IPS-20b (cell line): ENCODE measurements around the gene LRFN2.

Source experiments
- H3K27ac ChIP-seq: one replicate; pipeline ENCODE4 v1.5.1; 2013; ENCODE audit warnings: low read length
- H3K27me3 ChIP-seq: 2 replicates; pipeline ENCODE4 v1.6.1; 2013; ENCODE audit warnings: mild to moderate bottlenecking, low read length, inconsistent platforms; ENCODE audit not compliant: insufficient read depth
- H3K36me3 ChIP-seq: 2 replicates; pipeline ENCODE4 v1.6.1; 2013; ENCODE audit warnings: low read depth, mild to moderate bottlenecking, inconsistent platforms, low read length, moderate library complexity; ENCODE audit not compliant: insufficient read depth
- H3K4me1 ChIP-seq: 2 replicates; pipeline ENCODE4 v1.6.1; 2013; ENCODE audit warnings: mild to moderate bottlenecking, control low read depth, inconsistent platforms, low read length, moderate library complexity; ENCODE audit not compliant: insufficient read depth
- H3K4me3 ChIP-seq: 2 replicates; pipeline ENCODE4 v1.5.1; 2013; ENCODE audit warnings: mild to moderate bottlenecking, low read length, inconsistent platforms
- H3K9ac ChIP-seq: 2 replicates; pipeline ENCODE4 v1.6.1; 2013; ENCODE audit warnings: low read depth, mild to moderate bottlenecking, inconsistent platforms, low read length, moderate library complexity
- H3K9me3 ChIP-seq: 2 replicates; pipeline ENCODE4 v1.6.1; 2013; ENCODE audit warnings: mild to moderate bottlenecking, low read depth, low read length, inconsistent platforms; ENCODE audit not compliant: insufficient read depth

The LRFN2 gene

DNA sequence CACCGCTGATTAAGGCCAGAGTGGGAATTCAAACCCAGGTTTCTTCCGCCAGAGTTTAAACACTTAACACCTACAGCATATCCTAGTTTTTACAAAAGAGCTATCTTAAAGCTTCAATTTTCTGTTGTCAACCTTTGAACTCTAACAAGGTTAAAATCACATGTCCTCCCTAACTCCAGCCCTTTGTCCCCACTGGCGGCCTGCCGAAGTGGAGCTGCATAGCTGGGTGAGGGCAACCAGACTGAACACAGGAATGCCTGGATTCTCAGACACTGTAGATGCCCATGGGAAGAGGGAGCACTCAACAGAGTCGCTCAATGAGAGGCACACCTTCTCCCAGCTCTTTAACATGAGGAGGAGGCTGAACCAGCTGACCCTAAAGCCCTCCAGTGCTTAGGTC, 59.1 kb downstream of the LRFN2 start:
- H3K4me3 ChIP-seq: no peak overlapping the region
- no peaks in the 10 kb centered on the region for H3K27me3 ChIP-seq
- H3K4me1 ChIP-seq: peaks cover 26% of the 10 kb centered on the region
- H3K36me3 ChIP-seq: no peaks in the 10 kb centered on the region
- no peaks in the 10 kb centered on the region for H3K9me3 ChIP-seq
- H3K9ac ChIP-seq: no peak overlapping the region
- H3K27ac ChIP-seq: no peak overlapping the region

DNA sequence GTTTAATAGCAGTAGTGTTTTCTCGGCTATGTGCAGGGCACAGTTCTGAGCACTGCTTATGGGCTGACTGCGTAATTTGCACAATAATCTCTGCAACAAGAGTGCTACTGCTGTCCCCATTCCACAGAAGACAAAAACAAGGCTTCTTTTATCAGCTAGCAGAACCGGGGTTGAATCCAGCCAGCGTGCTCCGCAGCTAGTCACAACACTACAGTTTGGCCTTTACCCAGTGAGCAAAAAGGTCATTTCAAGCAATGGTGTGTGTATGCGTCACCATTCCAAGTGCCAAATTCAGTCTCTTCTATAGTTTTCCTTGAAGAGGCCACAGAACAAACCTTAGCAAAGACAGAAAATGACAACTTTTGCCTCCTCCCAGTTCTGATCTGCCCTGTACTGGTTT, 61.1 kb downstream of the LRFN2 start:
- Histone ChIP-seq H3K27me3 (no peaks in the 10 kb centered on the region), H3K9ac (no peak overlapping the region), H3K36me3 (no peaks in the 10 kb centered on the region), H3K9me3 (no peaks in the 10 kb centered on the region), H3K4me3 (no peak overlapping the region), H3K4me1 (peaks cover 26% of the 10 kb centered on the region), H3K27ac (no peak overlapping the region)

DNA sequence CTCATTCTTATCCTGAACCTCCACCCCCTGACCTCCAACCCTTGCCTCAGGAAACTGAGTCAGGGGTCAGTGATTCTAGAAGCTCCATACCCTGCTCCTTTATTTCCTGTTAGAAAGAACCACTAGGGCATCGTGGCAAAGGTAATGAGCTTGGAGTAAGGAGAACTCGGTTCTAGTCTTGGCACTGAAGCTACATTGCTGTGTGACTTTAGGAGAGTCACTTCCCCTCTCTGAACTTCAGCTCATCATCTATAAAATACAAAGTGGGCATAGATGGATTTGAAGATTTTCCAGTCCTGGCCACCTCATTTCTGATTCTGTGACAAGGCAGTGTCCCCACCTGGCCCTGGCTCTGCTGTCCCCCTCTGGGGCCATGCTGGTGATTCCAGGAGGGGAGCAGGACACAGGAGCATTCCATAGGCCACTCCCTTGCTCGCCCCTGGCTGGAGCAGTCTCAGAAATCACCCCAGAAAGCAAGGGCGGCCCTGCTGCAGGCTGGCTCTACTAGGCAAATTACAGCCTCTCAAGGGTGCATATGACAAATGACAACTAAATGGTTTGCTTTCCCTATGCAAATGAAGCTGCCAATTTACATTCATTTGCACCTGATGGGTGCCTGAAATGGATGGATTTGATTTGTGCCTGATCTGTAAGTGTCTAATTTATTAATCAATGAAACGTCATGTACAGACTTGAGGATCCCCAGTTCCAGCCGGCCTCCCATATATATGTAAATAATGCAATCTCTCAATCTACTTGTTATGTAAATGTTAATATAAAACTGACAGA, 62.2 kb downstream of the LRFN2 start:
- Histone ChIP-seq H3K27ac (no peak overlapping the region), H3K4me1 (peaks cover 26% of the 10 kb centered on the region), H3K4me3 (no peak overlapping the region; the same call in 1 of the 2 replicates), H3K9ac (peak overlapping the region; percentile 31; the same call in 1 of the 2 replicates), H3K36me3 (no peaks in the 10 kb centered on the region), H3K27me3 (no peaks in the 10 kb centered on the region), H3K9me3 (no peaks in the 10 kb centered on the region)

DNA sequence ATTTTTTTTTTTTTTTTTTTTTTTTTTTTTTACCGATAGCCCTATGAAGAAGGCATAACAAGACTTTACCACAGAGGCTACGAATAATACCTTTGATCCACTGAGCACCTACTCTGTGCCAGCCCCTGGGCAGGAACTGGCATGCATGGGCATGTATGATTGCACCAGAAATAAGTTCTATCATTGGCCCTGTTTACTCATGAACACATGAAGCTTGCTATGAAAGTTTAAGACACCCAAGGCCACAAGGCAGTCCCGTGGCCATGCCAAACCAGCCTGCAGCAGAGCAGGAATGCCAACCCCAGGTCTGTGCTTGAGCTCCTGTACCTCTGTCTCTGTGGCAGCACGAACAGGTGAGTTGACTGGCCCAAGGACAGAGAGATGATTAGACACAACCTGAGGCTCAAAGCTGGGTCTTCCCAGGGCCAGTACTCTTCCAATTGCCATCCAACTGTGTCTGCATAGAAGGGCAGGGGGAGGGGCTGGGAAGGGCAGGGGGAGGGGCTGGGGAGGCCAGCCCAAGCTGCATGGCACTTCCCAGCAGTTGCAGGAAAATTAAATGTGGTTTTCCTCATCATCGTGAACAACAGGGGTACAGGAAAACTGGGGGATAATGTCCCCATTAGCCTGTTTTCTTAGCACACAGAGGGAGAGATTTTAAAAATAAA, 63.5 kb downstream of the LRFN2 start:
- H3K27ac ChIP-seq: no peak overlapping the region
- H3K4me3 ChIP-seq: peak overlapping the region; percentile 36; the same call in 1 of the 2 replicates
- no peaks in the 10 kb centered on the region for H3K36me3 ChIP-seq
- no peaks in the 10 kb centered on the region for H3K9me3 ChIP-seq
- peak overlapping the region; percentile 31; the same call in 1 of the 2 replicates for H3K9ac ChIP-seq
- no peaks in the 10 kb centered on the region for H3K27me3 ChIP-seq
- H3K4me1 ChIP-seq: peaks cover 23% of the 10 kb centered on the region

DNA sequence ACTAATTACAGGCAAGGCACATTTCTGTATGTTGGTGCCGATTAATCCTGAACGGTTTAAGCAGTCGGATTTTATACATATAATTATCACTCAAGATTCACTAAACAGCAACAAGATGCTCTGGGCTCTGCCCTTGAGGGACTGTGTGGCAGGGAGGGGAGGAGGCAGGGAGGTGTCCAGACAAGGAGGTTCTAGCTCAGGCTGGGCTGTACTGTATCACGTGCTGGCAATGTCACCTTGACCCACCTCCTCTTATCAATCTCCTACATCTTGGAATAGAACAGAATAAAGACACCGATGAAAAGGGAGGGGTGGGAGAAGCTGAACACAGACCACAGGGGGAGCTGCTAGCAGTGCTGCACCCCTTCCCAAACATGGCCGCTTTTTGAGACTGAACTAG, 65.7 kb downstream of the LRFN2 start:
- H3K4me1 ChIP-seq: peaks cover 23% of the 10 kb centered on the region

DNA sequence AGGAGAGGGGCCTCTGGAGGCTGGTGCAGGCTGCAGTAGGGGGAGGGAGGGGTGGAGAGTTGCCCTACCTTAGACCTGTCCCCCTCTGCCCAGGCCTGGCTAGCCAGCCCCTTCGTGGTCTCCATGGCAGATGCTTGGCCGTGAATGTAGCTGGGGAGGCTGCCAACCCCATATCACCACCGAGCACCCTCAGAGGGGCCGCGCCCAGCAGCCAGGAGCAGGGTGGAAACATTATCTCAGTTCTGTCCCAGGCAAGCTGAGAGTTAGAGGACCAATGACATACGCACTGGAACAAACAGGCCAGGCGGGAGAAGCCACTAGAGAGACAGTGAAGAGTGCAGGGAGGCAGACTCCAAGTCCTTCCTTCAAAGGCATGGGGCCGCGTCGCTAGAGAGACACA, 66.5 kb downstream of the LRFN2 start:
- Histone ChIP-seq H3K4me3 (no peak overlapping the region), H3K9ac (no peak overlapping the region), H3K9me3 (no peaks in the 10 kb centered on the region), H3K36me3 (no peaks in the 10 kb centered on the region), H3K27ac (no peak overlapping the region), H3K27me3 (no peaks in the 10 kb centered on the region), H3K4me1 (peaks cover 19% of the 10 kb centered on the region)

More for the DNA sequence above, 65.7 kb downstream of the LRFN2 start:
- Histone ChIP-seq H3K27ac (no peak overlapping the region), H3K27me3 (no peaks in the 10 kb centered on the region), H3K4me3 (no peak overlapping the region), H3K9me3 (no peaks in the 10 kb centered on the region), H3K9ac (no peak overlapping the region), H3K36me3 (no peaks in the 10 kb centered on the region)

DNA sequence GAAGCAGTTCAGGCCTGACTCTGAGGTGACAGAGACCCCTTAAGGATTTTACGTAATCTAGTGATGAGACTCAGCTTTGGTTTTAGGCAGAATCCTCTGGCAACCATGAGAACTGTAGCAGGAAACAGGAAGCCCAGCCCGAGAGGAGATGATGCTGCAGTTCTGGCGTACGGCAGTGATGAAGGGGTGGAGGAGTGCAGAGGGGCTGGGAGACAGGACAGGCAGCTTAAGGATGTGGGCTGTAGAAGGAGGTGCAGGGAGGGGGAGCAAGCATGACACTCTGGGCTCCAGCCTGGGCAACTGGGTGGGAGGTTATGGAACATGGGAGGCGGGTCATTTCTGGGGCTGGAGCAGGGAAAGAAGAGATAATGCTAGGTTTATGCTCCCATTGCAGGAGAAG, 67.1 kb downstream of the LRFN2 start:
- no peak overlapping the region for H3K9ac ChIP-seq
- no peak overlapping the region for H3K4me3 ChIP-seq
- H3K4me1 ChIP-seq: peaks cover 17% of the 10 kb centered on the region

DNA sequence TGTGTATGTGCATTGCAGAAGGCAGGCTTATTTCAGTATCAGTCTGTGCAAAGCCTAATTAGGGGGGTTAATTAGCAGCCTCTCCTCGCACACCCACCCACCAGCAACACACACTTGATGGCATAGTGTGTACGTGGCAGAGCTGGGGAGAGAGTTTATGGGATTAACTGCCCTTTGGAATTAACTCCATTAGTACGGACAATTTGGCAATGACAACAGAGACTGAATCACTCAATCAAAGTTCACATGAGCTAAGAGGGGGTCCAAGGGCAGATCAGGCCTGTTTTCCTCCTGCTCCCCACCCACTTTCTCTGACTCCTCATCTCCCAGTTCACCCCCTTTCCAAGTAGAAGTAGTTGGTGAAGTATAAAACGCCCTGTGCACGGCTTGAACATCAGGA, 69.5 kb downstream of the LRFN2 start:
- Histone ChIP-seq H3K9ac (no peak overlapping the region), H3K36me3 (no peaks in the 10 kb centered on the region), H3K9me3 (no peaks in the 10 kb centered on the region), H3K27ac (no peak overlapping the region), H3K27me3 (no peaks in the 10 kb centered on the region), H3K4me3 (no peak overlapping the region), H3K4me1 (no peaks in the 10 kb centered on the region)

More for the DNA sequence above, 67.1 kb downstream of the LRFN2 start:
- no peaks in the 10 kb centered on the region for H3K27me3 ChIP-seq
- H3K36me3 ChIP-seq: no peaks in the 10 kb centered on the region
- no peaks in the 10 kb centered on the region for H3K9me3 ChIP-seq
- no peak overlapping the region for H3K27ac ChIP-seq

DNA sequence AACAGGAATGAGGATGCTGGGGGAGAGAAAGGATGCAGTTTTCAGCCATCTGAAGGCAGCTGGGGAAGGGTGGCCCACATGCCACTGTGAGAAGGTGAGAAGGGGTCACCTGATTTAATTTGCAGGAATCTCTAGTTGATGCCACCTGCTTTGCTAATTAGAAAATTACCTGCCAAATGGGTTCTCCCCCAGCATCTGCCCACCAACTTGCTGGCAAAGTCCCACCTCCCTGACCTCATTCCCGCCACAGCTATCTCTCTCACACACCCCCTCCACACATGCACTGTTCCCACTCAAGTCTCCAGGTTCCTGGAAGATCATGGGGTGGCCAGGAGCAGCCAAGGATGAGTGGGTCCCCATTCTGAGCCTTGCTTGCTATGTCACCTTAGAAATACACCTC, 70.7 kb downstream of the LRFN2 start:
- Histone ChIP-seq H3K27ac (no peak overlapping the region), H3K4me1 (no peaks in the 10 kb centered on the region), H3K36me3 (no peaks in the 10 kb centered on the region), H3K9ac (no peak overlapping the region), H3K9me3 (no peaks in the 10 kb centered on the region), H3K4me3 (no peak overlapping the region), H3K27me3 (no peaks in the 10 kb centered on the region)

DNA sequence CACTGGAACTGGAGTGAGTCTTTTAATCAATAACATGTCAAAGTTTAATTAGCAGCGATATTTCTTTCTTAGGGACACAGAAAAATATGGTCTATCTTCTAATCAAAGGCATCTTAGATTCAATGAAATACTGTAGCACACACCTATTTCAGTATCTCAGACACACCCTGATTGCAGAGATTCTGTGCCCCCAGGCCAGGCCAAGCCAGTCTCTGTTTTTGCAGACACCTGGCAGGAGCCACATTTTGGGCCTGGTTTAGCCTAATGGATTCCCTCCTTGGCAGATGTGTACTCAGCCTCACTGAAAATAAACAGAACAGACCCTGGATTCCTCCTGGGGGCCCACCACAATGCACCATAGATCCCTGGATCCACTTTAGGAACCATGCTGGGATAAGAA, 74.8 kb downstream of the LRFN2 start:
- no peak overlapping the region for H3K4me3 ChIP-seq
- no peaks in the 10 kb centered on the region for H3K36me3 ChIP-seq
- no peaks in the 10 kb centered on the region for H3K9me3 ChIP-seq
- no peaks in the 10 kb centered on the region for H3K27me3 ChIP-seq
- H3K27ac ChIP-seq: no peak overlapping the region
- no peaks in the 10 kb centered on the region for H3K4me1 ChIP-seq
- H3K9ac ChIP-seq: no peak overlapping the region

DNA sequence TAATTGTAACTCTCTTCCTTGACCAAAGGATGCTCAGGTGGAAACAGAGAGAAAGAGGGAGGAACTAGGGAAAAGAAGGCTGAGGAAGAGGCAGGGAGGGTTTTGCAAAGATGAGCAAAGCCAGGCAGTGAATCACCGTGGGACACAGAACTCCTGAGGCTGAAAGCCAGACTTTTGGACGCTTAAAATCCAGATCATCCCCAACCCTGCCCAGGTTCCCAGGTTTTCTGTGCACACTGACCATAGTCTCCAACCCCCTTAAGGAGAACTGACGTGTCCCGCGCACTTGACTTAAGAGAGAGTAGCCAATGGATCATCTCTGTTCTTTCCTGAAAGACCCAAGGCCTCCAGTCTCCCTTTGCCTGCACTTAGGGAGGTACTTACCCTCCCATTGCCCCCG, 75.3 kb downstream of the LRFN2 start:
- Histone ChIP-seq H3K4me3 (no peak overlapping the region), H3K9ac (no peak overlapping the region), H3K9me3 (no peaks in the 10 kb centered on the region), H3K4me1 (no peaks in the 10 kb centered on the region), H3K27me3 (no peaks in the 10 kb centered on the region), H3K36me3 (no peaks in the 10 kb centered on the region), H3K27ac (no peak overlapping the region)

DNA sequence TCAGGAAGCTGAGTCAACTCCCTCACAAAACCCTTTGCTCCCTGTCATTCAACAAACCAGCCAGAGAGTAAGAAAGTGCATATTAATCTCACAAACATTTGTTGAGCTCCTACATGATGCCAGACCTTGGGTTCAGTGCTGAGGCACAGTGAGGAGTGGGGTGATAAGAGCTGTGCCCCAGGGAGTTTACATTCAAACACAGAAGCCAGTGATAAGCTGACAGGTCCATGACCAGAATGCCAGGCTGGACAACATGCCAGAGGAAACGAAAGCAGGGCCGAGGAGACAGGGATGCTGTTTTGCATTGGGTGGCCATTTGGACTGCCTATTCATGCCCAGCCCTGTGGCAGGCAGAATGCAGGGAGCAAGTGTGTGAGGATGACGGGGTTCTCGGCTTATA, 76.7 kb downstream of the LRFN2 start:
- Histone ChIP-seq H3K36me3 (no peaks in the 10 kb centered on the region), H3K4me3 (no peak overlapping the region), H3K9me3 (no peaks in the 10 kb centered on the region), H3K27ac (no peak overlapping the region), H3K9ac (no peak overlapping the region), H3K27me3 (no peaks in the 10 kb centered on the region), H3K4me1 (no peaks in the 10 kb centered on the region)
